GM06990 (cell line): ENCODE data around the gene RNF19B.

Source experiments
- DNase-seq: peaks from one replicate; pipeline ENCODE4 v3.0.0-alpha.2; 2011; ENCODE audit not compliant: insufficient read length; ENCODE audit errors: extremely low read depth
- H3K27me3 ChIP-seq: replicated peaks from 2 replicates; pipeline ENCODE4 v1.6.0; 2011; ENCODE audit warnings: low read length; ENCODE audit not compliant: control insufficient read depth, insufficient read depth
- H3K36me3 ChIP-seq: 2 replicates; pipeline ENCODE4 v1.5.1; 2011; ENCODE audit warnings: low read length; ENCODE audit not compliant: control insufficient read depth, insufficient read depth
- H3K4me3 ChIP-seq: replicated peaks from 2 replicates; pipeline ENCODE4 v1.5.1; 2011; ENCODE audit warnings: low read depth, mild to moderate bottlenecking, control low read depth, low read length
- TF ChIP-seq, protein P1 (sequence below): IDR thresholded peaks from 2 replicates; pipeline ENCODE4 v1.5.1; 2011; ENCODE audit warnings: low read length, control low read depth, mild to moderate bottlenecking, inconsistent platforms; ENCODE audit not compliant: insufficient read depth, poor library complexity, severe bottlenecking

The RNF19B gene

DNA sequence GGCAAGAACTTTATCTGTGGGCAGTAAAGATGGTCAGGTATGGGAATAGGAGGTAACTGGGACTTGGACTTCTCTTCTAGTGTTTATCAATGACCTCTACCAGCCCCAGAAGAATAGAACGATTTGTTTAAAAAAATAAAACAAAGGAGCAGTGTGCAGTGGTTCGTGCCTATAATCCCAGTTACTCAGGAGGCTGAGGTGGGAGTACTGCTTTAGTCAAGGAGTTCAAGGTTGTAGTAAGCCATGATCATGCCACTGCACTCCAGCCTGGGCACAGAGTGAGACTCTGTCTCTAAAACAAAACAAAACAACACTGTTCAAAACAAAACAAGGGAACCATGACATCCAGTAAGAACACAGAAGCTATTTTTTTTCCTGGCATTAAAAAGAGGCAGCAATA, 4.3 kb downstream of the RNF19B start:
- Histone ChIP-seq H3K27me3 (no peaks in the 10 kb centered on the region), H3K36me3 (no peaks in the 10 kb centered on the region), H3K4me3 (no peak overlapping the region)
- DNase-seq: no peak
- TF ChIP-seq, protein P1, sequence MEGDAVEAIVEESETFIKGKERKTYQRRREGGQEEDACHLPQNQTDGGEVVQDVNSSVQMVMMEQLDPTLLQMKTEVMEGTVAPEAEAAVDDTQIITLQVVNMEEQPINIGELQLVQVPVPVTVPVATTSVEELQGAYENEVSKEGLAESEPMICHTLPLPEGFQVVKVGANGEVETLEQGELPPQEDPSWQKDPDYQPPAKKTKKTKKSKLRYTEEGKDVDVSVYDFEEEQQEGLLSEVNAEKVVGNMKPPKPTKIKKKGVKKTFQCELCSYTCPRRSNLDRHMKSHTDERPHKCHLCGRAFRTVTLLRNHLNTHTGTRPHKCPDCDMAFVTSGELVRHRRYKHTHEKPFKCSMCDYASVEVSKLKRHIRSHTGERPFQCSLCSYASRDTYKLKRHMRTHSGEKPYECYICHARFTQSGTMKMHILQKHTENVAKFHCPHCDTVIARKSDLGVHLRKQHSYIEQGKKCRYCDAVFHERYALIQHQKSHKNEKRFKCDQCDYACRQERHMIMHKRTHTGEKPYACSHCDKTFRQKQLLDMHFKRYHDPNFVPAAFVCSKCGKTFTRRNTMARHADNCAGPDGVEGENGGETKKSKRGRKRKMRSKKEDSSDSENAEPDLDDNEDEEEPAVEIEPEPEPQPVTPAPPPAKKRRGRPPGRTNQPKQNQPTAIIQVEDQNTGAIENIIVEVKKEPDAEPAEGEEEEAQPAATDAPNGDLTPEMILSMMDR: no peak

DNA sequence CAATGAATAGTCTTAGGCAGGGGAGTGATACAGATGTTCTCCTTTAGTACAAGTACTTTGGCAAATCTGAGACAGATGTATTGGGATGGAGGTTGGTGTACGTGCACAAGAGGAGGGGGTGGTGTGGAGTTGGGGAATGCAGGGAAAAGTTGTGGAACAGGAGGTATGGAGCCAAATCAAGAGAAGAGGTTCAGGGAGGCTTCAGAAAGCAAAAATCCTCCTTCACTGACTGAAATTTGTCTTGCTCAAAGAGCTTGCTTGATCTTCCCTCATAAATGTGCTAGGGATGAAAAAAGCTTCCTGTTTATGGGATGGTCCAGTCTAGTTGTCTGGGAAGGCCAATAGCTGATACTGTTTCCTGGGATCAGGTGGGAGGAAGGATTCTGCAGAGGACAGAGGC, 5.8 kb downstream of the RNF19B start:
- Histone ChIP-seq H3K4me3 (no peak overlapping the region), H3K36me3 (no peaks in the 10 kb centered on the region), H3K27me3 (no peaks in the 10 kb centered on the region)
- no peak for DNase-seq
- TF ChIP-seq, protein P1: no peak

DNA sequence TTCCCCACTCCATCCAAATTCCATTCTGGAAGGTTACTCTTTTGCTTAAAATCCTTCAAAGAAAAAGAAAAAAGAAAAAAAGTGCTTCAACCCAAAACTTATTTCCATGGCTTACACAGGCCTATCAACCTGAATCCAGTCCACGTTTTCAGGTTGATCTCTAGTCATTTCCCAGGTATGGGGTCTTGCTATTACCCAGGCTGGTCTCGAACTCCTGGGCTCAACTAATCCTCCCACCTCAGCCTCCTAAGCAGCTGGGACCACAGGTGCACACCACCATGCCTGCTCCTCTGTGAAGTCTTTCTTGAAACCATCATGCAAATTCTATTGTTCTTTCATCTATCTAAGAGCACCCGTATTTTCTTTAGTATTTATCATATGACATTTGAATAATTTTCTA, 7.6 kb downstream of the RNF19B start:
- Histone ChIP-seq H3K36me3 (no peaks in the 10 kb centered on the region), H3K27me3 (no peaks in the 10 kb centered on the region), H3K4me3 (no peak overlapping the region)
- no peak for DNase-seq
- TF ChIP-seq, protein P1: no peak

DNA sequence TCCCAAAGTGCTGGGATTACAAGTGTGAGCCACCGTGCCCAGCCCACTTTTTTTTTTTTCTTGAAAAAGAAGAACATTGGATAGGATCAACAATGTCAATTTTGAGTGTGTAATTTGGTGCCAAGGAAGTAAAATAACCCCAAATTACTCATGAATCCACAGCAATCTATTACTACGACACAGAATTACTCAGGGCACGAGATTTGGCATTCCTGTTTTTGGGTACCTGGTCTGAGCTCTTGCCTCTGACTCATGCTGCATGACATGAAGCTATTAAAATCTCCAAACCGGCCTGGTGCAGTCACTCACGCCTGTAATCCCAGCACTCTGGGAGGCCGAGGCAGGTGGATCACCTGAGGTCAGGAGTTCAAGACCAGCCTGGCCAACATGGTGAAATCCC, 10.4 kb downstream of the RNF19B start:
- Histone ChIP-seq H3K27me3 (no peaks in the 10 kb centered on the region), H3K4me3 (no peak overlapping the region), H3K36me3 (no peaks in the 10 kb centered on the region; the same call in 1 of the 2 replicates)
- TF ChIP-seq, protein P1: no peak
- no peak for DNase-seq

DNA sequence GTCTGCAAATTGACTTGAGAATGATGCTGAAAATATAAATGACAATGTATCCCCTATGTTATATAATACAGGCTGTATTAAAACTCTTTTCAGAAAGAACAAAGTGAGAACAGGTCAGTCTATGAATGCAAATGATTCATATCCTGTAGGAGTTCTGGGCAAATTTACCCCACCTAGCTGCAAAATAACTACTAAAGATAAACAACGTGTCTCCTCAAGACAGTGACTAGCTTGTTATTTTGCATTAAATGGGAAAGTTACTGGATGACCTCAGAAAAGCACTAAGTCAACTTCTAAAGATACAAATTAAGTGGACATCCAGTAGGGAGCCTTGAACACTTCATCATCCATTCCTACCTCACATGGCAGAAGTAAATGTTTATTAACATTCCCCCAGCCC, 11.1 kb downstream of the RNF19B start:
- DNase-seq: no peak
- TF ChIP-seq, protein P1: no peak
- no peak overlapping the region for H3K4me3 ChIP-seq
- H3K27me3 ChIP-seq: no peaks in the 10 kb centered on the region
- no peaks in the 10 kb centered on the region; the same call in 1 of the 2 replicates for H3K36me3 ChIP-seq

DNA sequence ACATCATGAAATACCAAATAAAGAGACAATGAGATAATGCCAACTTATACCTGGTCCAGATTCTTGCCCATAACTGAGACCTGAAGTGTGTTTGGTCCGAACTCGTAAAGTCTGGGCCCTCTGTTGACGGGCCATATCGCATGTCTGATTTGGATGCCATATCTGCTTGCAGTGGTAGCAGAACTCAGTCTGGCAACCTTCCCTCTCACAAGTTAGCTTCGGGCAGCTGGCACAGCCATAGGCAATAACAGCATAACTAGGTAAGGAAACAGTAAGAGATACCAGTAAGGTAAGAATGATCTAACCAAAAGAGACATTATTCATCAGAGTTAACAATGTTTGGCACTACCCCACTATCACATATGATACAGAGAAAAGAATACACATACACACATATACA, 15.1 kb downstream of the RNF19B start:
- no peak for DNase-seq
- TF ChIP-seq, protein P1: no peak
- Histone ChIP-seq H3K36me3 (no peaks in the 10 kb centered on the region; the same call in 1 of the 2 replicates), H3K27me3 (no peaks in the 10 kb centered on the region), H3K4me3 (no peak overlapping the region)
